ENCODE results near the gene TSPEAR. TPM values are rescaled to one million over a fixed set of nuclear protein-coding genes. Genes with fewer than 3 reads are reported as not detected.

The TSPEAR gene
- total and polyA plus RNA-seq, 2 of the 13 experiments (the other 11 are each of a cell fraction or from before 2014, with no cell fraction given), result 0.07 to 0.32 TPM

DNA sequence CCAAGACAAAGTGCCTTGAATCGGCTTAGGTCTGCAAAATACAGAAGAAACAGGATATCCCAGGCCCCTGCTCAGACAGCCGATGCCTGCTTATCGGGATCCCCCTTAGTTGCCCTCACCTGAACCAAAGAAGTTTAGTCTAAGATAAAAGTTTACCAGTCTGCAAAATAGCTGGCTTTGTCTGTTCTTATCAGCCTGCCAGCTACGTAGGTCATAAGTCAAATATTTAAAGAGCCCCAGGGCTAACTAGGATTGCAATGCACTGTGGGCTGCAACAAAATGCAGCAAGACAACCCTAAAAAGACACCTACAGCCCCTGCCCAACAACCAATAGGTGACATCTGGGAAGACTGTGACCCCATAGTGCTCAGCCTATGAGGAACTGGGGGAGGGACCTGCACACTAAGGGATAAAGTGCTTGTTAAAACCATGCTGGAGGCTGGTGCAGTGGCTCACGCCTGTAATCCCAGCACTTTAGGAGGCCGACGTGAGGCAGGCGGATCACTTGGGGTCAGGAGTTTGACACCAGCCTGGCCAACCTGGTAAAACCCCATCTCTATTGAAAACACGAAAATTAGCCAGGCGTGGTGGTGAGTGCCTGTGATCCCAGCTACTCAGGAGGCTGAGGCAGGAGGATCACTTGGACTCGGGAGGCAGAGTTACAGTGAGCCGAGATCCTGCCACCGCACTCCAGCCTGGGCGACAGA, 228.6 kb downstream of the TSPEAR start (continued):
- TF ChIP-seq, protein P1, sequence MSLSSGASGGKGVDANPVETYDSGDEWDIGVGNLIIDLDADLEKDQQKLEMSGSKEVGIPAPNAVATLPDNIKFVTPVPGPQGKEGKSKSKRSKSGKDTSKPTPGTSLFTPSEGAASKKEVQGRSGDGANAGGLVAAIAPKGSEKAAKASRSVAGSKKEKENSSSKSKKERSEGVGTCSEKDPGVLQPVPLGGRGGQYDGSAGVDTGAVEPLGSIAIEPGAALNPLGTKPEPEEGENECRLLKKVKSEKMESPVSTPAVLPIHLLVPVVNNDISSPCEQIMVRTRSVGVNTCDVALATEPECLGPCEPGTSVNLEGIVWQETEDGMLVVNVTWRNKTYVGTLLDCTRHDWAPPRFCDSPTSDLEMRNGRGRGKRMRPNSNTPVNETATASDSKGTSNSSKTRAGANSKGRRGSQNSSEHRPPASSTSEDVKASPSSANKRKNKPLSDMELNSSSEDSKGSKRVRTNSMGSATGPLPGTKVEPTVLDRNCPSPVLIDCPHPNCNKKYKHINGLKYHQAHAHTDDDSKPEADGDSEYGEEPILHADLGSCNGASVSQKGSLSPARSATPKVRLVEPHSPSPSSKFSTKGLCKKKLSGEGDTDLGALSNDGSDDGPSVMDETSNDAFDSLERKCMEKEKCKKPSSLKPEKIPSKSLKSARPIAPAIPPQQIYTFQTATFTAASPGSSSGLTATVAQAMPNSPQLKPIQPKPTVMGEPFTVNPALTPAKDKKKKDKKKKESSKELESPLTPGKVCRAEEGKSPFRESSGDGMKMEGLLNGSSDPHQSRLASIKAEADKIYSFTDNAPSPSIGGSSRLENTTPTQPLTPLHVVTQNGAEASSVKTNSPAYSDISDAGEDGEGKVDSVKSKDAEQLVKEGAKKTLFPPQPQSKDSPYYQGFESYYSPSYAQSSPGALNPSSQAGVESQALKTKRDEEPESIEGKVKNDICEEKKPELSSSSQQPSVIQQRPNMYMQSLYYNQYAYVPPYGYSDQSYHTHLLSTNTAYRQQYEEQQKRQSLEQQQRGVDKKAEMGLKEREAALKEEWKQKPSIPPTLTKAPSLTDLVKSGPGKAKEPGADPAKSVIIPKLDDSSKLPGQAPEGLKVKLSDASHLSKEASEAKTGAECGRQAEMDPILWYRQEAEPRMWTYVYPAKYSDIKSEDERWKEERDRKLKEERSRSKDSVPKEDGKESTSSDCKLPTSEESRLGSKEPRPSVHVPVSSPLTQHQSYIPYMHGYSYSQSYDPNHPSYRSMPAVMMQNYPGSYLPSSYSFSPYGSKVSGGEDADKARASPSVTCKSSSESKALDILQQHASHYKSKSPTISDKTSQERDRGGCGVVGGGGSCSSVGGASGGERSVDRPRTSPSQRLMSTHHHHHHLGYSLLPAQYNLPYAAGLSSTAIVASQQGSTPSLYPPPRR (CRISPR knock-in tag; IDR thresholded peaks at IDR 0.05; ENCODE audit: borderline replicate concordance), result peak; percentile 56; the same call in 1 of the 2 replicates
- TF ChIP-seq, protein P2, sequence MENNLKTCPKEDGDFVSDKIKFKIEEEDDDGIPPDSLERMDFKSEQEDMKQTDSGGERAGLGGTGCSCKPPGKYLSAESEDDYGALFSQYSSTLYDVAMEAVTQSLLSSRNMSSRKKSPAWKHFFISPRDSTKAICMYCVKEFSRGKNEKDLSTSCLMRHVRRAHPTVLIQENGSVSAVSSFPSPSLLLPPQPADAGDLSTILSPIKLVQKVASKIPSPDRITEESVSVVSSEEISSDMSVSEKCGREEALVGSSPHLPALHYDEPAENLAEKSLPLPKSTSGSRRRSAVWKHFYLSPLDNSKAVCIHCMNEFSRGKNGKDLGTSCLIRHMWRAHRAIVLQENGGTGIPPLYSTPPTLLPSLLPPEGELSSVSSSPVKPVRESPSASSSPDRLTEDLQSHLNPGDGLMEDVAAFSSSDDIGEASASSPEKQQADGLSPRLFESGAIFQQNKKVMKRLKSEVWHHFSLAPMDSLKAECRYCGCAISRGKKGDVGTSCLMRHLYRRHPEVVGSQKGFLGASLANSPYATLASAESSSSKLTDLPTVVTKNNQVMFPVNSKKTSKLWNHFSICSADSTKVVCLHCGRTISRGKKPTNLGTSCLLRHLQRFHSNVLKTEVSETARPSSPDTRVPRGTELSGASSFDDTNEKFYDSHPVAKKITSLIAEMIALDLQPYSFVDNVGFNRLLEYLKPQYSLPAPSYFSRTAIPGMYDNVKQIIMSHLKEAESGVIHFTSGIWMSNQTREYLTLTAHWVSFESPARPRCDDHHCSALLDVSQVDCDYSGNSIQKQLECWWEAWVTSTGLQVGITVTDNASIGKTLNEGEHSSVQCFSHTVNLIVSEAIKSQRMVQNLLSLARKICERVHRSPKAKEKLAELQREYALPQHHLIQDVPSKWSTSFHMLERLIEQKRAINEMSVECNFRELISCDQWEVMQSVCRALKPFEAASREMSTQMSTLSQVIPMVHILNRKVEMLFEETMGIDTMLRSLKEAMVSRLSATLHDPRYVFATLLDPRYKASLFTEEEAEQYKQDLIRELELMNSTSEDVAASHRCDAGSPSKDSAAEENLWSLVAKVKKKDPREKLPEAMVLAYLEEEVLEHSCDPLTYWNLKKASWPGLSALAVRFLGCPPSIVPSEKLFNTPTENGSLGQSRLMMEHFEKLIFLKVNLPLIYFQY (CRISPR knock-in tag; IDR thresholded peaks at IDR 0.05; ENCODE audit: borderline replicate concordance), result no peak; the same call in 1 of the 2 replicates
- TF ChIP-seq ZNF10 (CRISPR knock-in tag; IDR thresholded peaks at IDR 0.05; ENCODE audit: borderline replicate concordance, low read depth), result no peak
- no peak for TF ChIP-seq AKAP8 (CRISPR knock-in tag; IDR thresholded peaks at IDR 0.05)
- TF ChIP-seq TBX3 (IDR thresholded peaks at IDR 0.05; ENCODE audit: borderline replicate concordance), result peak; percentile 27; the same call in 1 of the 2 replicates
- no peak for TF ChIP-seq ATF7 (IDR thresholded peaks at IDR 0.05)
- TF ChIP-seq ATF7 (CRISPR knock-in tag; IDR thresholded peaks at IDR 0.05), result 0 out of 2 replicates have a peak, but pooled peaks have one; percentile 54
- TF ChIP-seq, protein P3, sequence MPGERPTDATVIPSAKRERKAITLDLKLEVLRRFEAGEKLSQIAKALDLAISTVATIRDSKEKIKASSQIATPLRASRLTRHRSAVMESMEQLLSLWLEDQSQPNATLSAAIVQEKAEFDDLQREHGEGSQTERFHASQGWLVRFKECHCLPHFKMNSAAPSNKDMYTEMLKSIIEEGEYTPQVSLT (CRISPR knock-in tag; IDR thresholded peaks at IDR 0.05; ENCODE audit: borderline replicate concordance, low read depth), result no peak
- peak; percentile 73; the same call in 1 of the 2 replicates for TF ChIP-seq ZBTB8A (CRISPR knock-in tag; IDR thresholded peaks at IDR 0.05; ENCODE audit: borderline replicate concordance, low read depth)
- TF ChIP-seq NFIB (CRISPR knock-in tag; IDR thresholded peaks at IDR 0.05; ENCODE audit: borderline replicate concordance), result no peak
- TF ChIP-seq ATRX (CRISPR knock-in tag; IDR thresholded peaks at IDR 0.05; ENCODE audit: borderline replicate concordance), result no peak
- TF ChIP-seq, protein P4, sequence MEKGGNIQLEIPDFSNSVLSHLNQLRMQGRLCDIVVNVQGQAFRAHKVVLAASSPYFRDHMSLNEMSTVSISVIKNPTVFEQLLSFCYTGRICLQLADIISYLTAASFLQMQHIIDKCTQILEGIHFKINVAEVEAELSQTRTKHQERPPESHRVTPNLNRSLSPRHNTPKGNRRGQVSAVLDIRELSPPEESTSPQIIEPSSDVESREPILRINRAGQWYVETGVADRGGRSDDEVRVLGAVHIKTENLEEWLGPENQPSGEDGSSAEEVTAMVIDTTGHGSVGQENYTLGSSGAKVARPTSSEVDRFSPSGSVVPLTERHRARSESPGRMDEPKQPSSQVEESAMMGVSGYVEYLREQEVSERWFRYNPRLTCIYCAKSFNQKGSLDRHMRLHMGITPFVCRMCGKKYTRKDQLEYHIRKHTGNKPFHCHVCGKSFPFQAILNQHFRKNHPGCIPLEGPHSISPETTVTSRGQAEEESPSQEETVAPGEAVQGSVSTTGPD (CRISPR knock-in tag; IDR thresholded peaks at IDR 0.05), result no peak
- TF ChIP-seq, protein P5, sequence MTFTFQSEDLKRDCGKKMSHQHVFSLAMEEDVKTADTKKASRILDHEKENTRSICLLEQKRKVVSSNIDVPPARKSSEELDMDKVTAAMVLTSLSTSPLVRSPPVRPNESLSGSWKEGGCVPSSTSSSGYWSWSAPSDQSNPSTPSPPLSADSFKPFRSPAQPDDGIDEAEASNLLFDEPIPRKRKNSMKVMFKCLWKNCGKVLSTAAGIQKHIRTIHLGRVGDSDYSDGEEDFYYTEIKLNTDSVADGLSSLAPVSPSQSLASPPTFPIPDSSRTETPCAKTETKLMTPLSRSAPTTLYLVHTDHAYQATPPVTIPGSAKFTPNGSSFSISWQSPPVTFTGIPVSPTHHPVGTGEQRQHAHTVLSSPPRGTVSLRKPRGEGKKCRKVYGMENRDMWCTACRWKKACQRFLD (CRISPR knock-in tag; IDR thresholded peaks at IDR 0.05; ENCODE audit: borderline replicate concordance), result no peak; the same call in 1 of the 2 replicates
- TF ChIP-seq ZNF746 (CRISPR knock-in tag; IDR thresholded peaks at IDR 0.05), result peak; percentile 40; the same call in 1 of the 2 replicates
- no peak for TF ChIP-seq KLF15 (CRISPR knock-in tag; IDR thresholded peaks at IDR 0.05; ENCODE audit: borderline replicate concordance)
- no peak for TF ChIP-seq ZNF207 (IDR thresholded peaks at IDR 0.05; ENCODE audit: borderline replicate concordance)
